ENCODE results near the gene GOLIM4.

Gene GOLIM4

DNA sequence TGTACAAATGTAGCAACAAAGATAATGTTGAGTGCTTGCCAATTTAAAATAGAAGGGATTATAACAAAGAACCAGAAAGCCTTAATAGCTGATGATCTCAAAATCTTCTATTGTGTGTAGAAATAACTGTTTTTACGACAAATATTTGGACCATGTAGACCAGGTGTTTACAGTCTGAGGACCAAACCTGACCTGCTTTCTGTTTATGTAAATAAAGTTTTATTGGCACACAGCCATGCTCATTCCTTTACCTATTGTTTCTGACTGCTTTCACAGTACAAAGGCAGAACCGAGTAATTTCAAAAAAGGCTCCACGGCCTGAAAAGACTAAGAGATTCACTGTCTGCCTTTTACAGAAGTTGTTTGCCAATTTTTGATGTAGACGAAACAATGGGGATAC lies 91.8 kb downstream of the GOLIM4 start:
- DNase-seq (ENCODE audit: extremely low read depth, insufficient read length) = no peak
- Histone ChIP-seq H3K36me3 (ENCODE audit: control insufficient read depth, insufficient read depth, low read length) (no peaks in the 10 kb centered on the region), H3K4me3 (replicated peaks; ENCODE audit: low read depth, low read length) (no peak overlapping the region), H3K27me3 (replicated peaks; ENCODE audit: control insufficient read depth, insufficient read depth, low read length) (no peaks in the 10 kb centered on the region)
- TF ChIP-seq, protein P1, sequence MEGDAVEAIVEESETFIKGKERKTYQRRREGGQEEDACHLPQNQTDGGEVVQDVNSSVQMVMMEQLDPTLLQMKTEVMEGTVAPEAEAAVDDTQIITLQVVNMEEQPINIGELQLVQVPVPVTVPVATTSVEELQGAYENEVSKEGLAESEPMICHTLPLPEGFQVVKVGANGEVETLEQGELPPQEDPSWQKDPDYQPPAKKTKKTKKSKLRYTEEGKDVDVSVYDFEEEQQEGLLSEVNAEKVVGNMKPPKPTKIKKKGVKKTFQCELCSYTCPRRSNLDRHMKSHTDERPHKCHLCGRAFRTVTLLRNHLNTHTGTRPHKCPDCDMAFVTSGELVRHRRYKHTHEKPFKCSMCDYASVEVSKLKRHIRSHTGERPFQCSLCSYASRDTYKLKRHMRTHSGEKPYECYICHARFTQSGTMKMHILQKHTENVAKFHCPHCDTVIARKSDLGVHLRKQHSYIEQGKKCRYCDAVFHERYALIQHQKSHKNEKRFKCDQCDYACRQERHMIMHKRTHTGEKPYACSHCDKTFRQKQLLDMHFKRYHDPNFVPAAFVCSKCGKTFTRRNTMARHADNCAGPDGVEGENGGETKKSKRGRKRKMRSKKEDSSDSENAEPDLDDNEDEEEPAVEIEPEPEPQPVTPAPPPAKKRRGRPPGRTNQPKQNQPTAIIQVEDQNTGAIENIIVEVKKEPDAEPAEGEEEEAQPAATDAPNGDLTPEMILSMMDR (IDR thresholded peaks at IDR 0.05; ENCODE audit: insufficient read depth, low read length, poor library complexity, severe bottlenecking) = no peak

DNA sequence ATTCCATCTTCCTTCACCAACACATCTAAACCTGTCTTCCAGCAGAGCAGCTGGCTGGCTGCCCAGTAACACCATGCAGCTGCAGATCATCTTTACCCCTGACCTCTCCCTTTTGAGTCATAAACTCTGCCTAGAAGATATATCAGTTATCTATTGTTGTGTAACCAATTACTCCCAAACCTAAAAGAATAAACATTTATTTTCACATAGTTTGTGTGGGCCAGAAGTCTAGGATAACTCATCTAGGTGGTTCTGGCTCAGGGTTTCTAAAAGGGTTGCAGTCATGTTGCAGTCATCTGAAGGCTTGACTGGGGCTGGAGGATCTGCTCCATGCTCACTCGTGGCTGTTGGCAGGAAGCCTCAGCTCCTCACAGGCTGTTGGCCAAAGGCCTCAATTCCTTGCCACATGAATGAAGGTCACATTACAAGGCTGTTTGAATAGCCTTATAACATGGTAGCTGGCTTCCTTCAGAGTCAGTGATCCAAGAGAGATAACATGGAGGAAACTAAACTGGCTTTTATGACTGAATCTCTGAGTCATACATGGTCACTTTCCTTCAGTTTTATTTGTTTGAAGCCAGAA lies 92.8 kb downstream of the GOLIM4 start:
- Histone ChIP-seq H3K4me3 (replicated peaks; ENCODE audit: low read depth, low read length) (no peak overlapping the region), H3K27me3 (replicated peaks; ENCODE audit: control insufficient read depth, insufficient read depth, low read length) (no peaks in the 10 kb centered on the region), H3K36me3 (ENCODE audit: control insufficient read depth, insufficient read depth, low read length) (no peaks in the 10 kb centered on the region)
- no peak for DNase-seq (ENCODE audit: extremely low read depth, insufficient read length)
- TF ChIP-seq, protein P1 (IDR thresholded peaks at IDR 0.05; ENCODE audit: insufficient read depth, low read length, poor library complexity, severe bottlenecking) = no peak

DNA sequence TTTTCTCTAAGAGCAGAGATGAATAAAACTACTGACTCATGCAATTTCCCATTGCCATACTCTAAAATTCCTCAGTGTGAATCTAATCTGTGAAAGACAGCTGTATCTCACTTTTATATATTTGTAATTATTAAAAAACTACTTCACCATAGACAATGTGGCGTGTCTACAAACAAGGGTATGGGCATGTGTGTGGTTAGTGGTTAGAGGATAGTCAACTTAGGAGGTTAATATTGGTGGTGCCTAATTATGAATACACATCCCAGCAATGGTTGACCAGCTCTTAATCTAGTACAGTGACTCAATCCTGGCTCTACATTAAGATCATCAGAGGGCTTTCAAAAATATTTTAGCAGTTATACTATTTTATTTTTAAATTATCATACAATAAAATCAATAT lies 94.5 kb downstream of the GOLIM4 start:
- no peak for DNase-seq (ENCODE audit: extremely low read depth, insufficient read length)
- H3K36me3 ChIP-seq (ENCODE audit: control insufficient read depth, insufficient read depth, low read length) = no peaks in the 10 kb centered on the region
- H3K27me3 ChIP-seq (replicated peaks; ENCODE audit: control insufficient read depth, insufficient read depth, low read length) = no peaks in the 10 kb centered on the region
- TF ChIP-seq, protein P1 (IDR thresholded peaks at IDR 0.05; ENCODE audit: insufficient read depth, low read length, poor library complexity, severe bottlenecking) = no peak
- H3K4me3 ChIP-seq (replicated peaks; ENCODE audit: low read depth, low read length) = no peak overlapping the region

DNA sequence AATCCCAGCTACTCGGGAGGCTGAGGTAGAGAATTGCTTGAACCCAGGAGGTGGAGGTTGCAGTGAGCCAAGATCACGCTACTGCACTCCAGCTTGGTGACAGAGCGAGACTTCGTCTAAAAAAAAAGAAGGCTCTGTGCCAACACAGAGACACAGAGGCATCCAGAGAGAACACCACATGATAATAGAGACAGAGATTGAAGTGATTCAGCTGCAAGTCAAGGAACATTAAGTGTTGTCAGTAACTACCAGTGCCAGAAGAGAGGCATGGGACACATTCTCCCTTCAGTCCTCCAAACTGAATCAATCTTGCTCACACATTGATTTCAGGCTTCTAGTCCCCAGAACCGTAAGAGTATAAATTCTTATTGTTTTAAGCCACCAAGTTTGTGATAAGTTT lies 97.5 kb downstream of the GOLIM4 start:
- no peak for DNase-seq (ENCODE audit: extremely low read depth, insufficient read length)
- H3K27me3 ChIP-seq (replicated peaks; ENCODE audit: control insufficient read depth, insufficient read depth, low read length) = no peaks in the 10 kb centered on the region
- H3K4me3 ChIP-seq (replicated peaks; ENCODE audit: low read depth, low read length) = no peak overlapping the region
- H3K36me3 ChIP-seq (ENCODE audit: control insufficient read depth, insufficient read depth, low read length) = no peaks in the 10 kb centered on the region
- TF ChIP-seq, protein P1 (IDR thresholded peaks at IDR 0.05; ENCODE audit: insufficient read depth, low read length, poor library complexity, severe bottlenecking) = no peak

DNA sequence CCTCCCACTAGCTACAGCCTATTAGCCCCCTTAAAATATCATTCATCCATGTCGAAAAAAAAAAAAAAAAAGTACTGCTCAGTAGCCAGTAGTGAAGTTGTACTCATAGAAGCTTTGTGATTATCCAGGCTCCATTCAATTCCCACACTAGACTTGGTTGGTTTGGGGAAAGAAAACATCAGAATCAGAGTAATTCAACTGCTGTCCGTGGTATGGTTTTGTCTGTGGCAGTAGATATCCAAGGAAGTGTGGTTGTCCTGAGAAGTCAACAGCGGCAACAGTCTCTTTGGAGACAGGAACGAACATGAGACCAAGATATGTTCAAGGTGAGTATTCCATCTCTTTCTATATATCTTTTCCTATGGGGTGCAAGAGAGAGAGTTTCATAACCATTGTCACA lies 99.2 kb downstream of the GOLIM4 start:
- no peak overlapping the region for H3K4me3 ChIP-seq (replicated peaks; ENCODE audit: low read depth, low read length)
- H3K36me3 ChIP-seq (ENCODE audit: control insufficient read depth, insufficient read depth, low read length) = no peaks in the 10 kb centered on the region
- no peaks in the 10 kb centered on the region for H3K27me3 ChIP-seq (replicated peaks; ENCODE audit: control insufficient read depth, insufficient read depth, low read length)
- TF ChIP-seq, protein P1 (IDR thresholded peaks at IDR 0.05; ENCODE audit: insufficient read depth, low read length, poor library complexity, severe bottlenecking) = no peak
- no peak for DNase-seq (ENCODE audit: extremely low read depth, insufficient read length)

DNA sequence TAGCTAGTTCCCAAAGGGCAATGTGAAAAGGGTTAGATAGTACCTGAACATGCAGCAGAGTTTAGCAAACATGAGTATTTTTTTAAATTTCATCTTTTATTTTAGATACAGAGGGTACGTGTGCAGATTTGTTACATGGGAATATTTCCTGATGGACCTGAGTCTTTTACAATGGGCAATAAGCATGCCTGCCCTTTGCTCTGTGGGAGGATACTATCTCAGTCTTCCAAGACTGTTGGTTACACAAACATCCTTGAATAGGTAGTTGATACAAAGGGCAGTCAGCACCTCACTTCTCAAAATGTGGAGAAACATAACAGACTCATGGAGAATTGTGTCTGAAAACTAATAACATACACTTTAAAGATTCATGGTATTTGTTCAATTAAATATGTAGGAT lies 103.3 kb downstream of the GOLIM4 start:
- H3K36me3 ChIP-seq (ENCODE audit: control insufficient read depth, insufficient read depth, low read length) = no peaks in the 10 kb centered on the region
- TF ChIP-seq, protein P1 (IDR thresholded peaks at IDR 0.05; ENCODE audit: insufficient read depth, low read length, poor library complexity, severe bottlenecking) = no peak
- H3K27me3 ChIP-seq (replicated peaks; ENCODE audit: control insufficient read depth, insufficient read depth, low read length) = no peaks in the 10 kb centered on the region
- DNase-seq (ENCODE audit: extremely low read depth, insufficient read length) = no peak
- H3K4me3 ChIP-seq (replicated peaks; ENCODE audit: low read depth, low read length) = no peak overlapping the region

All from GM06990 (cell line).